CD4-positive, alpha-beta T cell treated with Interleukin-17A for 4 hours (primary cell): ENCODE measurements around the gene STAB1.

Experiments used
- DNase-seq: peaks from one replicate; pipeline ENCODE4 v3.0.0-alpha.2; 2020; ENCODE audit warnings: mixed read lengths

STAB1 gene

DNA sequence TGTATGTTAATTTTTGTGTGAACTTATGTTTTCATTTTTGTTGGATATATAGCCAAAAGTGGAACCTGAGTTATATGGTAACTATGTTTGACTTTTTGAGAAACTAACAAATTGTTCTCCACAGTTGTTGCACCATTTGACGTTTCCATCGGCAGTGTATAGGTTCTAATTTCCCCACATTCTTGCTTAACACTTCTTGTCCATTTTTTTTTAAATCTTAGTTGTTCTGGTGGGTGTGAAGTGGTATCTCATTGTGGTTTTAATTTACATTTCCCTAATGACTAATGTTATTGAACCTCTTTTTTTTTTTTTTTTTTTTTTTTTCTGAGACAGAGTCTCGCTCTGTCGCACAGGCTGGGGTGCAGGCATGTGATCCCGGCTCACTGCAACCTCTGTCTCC lies 31.7 kb upstream of the STAB1 start:
- DNase-seq: no peak

GRCh38 chr3:52468336-52468735 lies 26.8 kb upstream of the STAB1 start:
- DNase-seq: no peak

DNA sequence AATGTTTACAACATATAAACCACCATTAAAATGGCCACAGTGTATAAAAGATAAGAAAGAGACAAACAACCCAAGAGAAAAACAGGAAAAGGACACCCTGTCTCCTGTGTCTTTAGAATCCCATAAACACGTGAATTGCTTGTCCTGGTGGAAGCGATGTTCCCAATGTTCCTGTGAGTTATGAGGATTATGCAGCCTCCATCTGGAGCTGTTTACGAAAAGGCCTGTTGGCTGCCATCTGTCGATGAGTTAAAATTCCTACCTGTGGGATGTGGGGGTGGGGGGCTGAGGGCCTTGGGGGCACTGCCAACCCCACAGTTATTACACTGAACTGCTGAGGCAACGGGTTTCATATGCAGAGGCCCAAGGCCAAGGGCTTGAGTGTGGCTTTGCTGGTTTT lies 26.1 kb upstream of the STAB1 start:
- DNase-seq: no peak

- DNase-seq: no peak
Measured at GRCh38 chr3:52470920-52471319, 24.2 kb upstream of the STAB1 start.

- DNase-seq: peak; percentile 43
Measured at GRCh38 chr3:52471371-52472238, 23.5 kb upstream of the STAB1 start.

GRCh38 chr3:52472239-52473000 lies 22.7 kb upstream of the STAB1 start:
- DNase-seq: no peak

DNA sequence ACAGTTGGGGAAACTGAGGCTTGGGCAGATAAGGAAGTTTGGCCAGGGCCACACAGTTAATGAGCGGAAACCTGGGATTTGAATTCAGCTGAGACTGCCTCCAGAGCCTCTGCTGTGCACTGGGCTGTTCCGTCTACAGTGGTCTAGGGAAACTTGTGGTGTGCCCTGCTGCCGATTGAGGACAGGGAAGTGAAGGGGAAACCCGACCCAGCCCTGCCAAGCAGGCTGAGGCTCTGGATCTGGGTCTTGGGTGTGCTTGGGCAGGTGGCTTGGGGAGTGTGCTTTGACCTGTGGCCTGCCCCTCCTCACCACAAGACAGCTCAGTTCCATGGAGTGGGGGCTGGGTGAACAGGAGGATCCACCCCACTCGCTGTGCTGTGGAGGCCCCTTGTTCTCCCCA lies 22.1 kb upstream of the STAB1 start:
- DNase-seq: no peak

- DNase-seq: no peak
Measured at GRCh38 chr3:52477076-52477795, 17.9 kb upstream of the STAB1 start.

GRCh38 chr3:52477796-52478095 lies 17.4 kb upstream of the STAB1 start:
- DNase-seq: no peak

- DNase-seq: no peak
Measured at GRCh38 chr3:52479037-52479876, 15.9 kb upstream of the STAB1 start.

GRCh38 chr3:52479877-52480575 lies 15.1 kb upstream of the STAB1 start:
- no peak for DNase-seq

GRCh38 chr3:52480768-52481715 lies 14.1 kb upstream of the STAB1 start:
- DNase-seq: no peak

GRCh38 chr3:52481819-52482521 lies 13.2 kb upstream of the STAB1 start:
- peak; percentile 28 for DNase-seq

GRCh38 chr3:52483081-52483480 lies 12.1 kb upstream of the STAB1 start:
- no peak for DNase-seq

DNA sequence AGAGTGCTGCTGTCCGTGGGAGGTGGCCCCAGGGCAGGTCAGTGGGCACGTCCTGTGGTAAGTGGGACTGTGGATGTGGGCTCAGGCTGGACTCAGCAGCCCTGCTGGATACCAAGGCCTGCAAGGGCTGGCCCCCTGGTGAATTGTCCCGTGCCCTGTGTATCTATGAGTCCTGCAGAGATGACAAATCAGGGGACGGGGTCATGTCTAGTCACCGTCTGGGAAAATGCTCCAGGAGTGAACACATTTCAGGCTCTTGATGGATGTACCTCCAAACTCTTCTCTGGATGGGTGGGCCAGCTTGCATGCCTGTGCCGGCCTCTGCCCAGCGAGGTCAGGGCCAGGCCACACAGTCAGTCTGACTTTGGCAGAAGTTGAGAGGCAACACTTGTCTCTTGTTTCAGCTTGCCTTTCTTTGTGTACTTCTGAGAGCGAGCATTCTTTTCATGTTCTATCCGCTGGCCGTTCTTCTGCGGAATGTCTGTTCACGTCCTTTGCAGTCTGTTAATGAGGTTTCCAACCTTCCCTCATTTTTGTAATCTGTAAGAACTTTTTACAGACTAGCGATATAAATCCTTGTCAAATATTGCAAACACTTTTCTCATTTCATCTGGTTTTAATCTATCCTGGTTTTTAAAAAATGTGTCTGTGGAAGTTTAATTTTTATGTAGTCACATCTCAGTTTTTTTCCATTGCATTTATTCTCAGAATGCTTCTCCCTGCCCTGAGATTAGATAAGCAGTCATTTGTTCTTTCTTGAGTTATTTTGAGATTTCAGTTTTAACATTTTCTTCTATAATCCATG lies 11.4 kb upstream of the STAB1 start:
- DNase-seq: no peak

DNA sequence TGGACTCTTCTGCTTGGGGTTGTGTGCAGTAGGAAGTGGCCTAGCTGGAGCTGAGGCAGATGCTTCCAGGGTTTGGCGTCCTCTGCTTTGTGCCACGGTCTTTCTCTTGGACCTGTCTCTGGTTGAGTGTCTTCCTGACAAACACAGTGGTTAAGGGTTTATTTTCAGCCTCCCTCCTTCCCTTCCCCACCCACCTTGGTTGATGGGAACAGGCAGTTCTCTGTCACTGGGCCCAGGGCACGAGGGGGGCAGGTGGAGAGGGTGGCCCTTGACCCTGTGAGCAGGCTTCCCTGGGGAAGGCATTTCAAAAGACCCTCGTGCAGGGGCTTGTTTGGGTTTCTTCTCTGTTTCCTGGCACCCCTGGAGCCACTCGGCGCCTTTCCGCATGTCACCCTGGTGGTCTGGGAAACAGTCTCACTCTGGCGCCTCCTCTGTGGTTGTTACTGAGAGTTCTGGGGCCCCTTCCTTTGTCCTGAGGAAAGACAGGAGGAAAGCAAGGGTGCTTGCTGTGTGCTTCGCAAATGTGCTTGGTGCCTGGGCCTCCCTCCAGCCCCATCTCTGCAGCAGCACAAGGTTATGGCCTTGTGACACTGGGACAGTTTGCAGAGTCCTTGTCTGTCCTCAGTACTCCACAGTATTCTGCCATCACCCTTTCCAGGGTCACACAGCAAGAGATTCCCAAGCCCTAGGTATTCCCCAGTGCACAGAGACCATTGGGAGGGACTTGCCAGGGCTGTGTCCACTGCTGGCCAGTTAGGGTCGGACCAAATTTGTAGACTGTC lies 10.3 kb upstream of the STAB1 start:
- no peak for DNase-seq

DNA sequence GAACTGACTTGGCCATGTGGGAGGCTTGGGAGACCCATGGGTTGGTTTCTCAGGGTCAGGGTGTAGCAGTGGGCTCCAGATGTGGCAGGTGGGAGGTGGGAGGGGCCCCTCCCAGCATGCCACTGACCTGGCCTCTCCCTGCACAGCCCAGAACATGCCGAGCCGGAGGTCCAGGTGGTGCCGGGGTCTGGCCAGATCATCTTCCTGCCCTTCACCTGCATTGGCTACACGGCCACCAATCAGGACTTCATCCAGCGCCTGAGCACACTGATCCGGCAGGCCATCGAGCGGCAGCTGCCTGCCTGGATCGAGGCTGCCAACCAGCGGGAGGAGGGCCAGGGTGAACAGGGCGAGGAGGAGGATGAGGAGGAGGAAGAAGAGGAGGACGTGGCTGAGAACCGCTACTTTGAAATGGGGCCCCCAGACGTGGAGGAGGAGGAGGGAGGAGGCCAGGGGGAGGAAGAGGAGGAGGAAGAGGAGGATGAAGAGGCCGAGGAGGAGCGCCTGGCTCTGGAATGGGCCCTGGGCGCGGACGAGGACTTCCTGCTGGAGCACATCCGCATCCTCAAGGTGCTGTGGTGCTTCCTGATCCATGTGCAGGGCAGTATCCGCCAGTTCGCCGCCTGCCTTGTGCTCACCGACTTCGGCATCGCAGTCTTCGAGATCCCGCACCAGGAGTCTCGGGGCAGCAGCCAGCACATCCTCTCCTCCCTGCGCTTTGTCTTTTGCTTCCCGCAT lies 7.9 kb upstream of the STAB1 start:
- DNase-seq: no peak
